Transverse colon (tissue), 4 donors: ENCODE measurements around the gene UVRAG. TPM values are rescaled to one million over a fixed set of nuclear protein-coding genes. Genes with fewer than 3 reads are reported as not detected.

ENCODE experiments used
- DNase-seq: peaks from one replicate; pipeline ENCODE4 v3.0.0-alpha.2; 2019
- H3K27ac ChIP-seq, 4 donors: fragments of 200-600 bp; sonication (generic); 2 replicates each; pipeline ENCODE4 v1.5.1; 2016 to 2018; ENCODE audit warnings: inconsistent platforms in 4 of 4
- H3K27me3 ChIP-seq: fragments of 200-600 bp; sonication (generic); 2 replicates; pipeline ENCODE4 v1.5.1; 2017; ENCODE audit warnings: inconsistent platforms
- H3K36me3 ChIP-seq, 4 donors: fragments of 200-600 bp; sonication (generic); 2 replicates each; pipeline ENCODE4 v1.5.1; 2017 to 2019; ENCODE audit warnings: inconsistent platforms in 4 of 4
- H3K4me1 ChIP-seq, 4 donors: fragments of 200-600 bp; sonication (generic); 2 replicates each; pipeline ENCODE4 v1.5.1; 2017 to 2020; ENCODE audit warnings: inconsistent platforms in 4 of 4
- H3K4me3 ChIP-seq, 4 donors: fragments of 200-600 bp; sonication (generic); 1 replicate in 1 of 4; 2 replicates in 3 of 4; pipeline versions ENCODE4 v1.5.1 to v1.6.1; 2017 to 2019; ENCODE audit warnings: inconsistent platforms in 4 of 4
- H3K9me3 ChIP-seq, 2 donors: fragments of 200-600 bp; sonication (generic); 2 replicates each; pipeline ENCODE4 v1.5.1; 2017 to 2019; ENCODE audit warnings: inconsistent platforms in 2 of 2
- EP300 ChIP-seq: sonication (generic); formaldehyde crosslinking; IDR thresholded peaks from one replicate; pipeline ENCODE4 v1.6.1; 2017; ENCODE audit warnings: antibody characterized with exemption, low read depth
- POLR2A ChIP-seq: fragments of 450-650 bp; IDR thresholded peaks from one replicate; pipeline ENCODE4 v1.6.1; 2016; ENCODE audit warnings: antibody characterized with exemption, mild to moderate bottlenecking, moderate library complexity
- POLR2AphosphoS5 ChIP-seq, 3 donors: sonication (generic); formaldehyde crosslinking; IDR thresholded peaks; one replicate each; pipeline ENCODE4 v1.6.1; 2016; ENCODE audit warnings: antibody characterized with exemption in 3 of 3
- WGBS, 2 donors: methylation state at CpG; one replicate each; pipeline ENCODE4 v1.1.5; 2018; ENCODE audit warnings: low coverage in 1 of 2; 5-methylcytosine and 5-hydroxymethylcytosine counted together
- in situ Hi-C, 4 donors: fragments of 200-750 bp; cut with MboI; loops; one replicate each; pipeline versions ENCODE4 v1.15.0 to v1.15.1; 2017; ENCODE audit warnings: low sequenced_read_pairs in 3 of 4, low pct_ligation_motif_present in 1 of 4, low pct_unique_long_range_greater_than_20kb in 1 of 4
- intact Hi-C: fragments of 100-400 bp; cut with DNase I; formaldehyde crosslinking; loops from one replicate; pipeline ENCODE4 v1.15.1; 2023; ENCODE audit warnings: low total_unique reads
- total RNA-seq, 4 donors: library from RNA; depleted of rRNA; stranded (reverse); fragments of >200 nt; gene quantifications; one replicate each; pipeline ENCODE4 v1.1.0, GENCODE V29; 2016
- TF ChIP-seq, protein P1 (sequence below), 5 experiments: fragments of 200-600 bp in 3 of 5; fragments of 450-650 bp in 2 of 5; sonication (generic) in 3 of 5; IDR thresholded peaks; 1 replicate in 2 of 5; 2 replicates in 3 of 5; pipeline ENCODE4 v1.5.1; 2016 to 2017; ENCODE audit warnings: antibody characterized with exemption in 5 of 5, inconsistent platforms in 3 of 5, mild to moderate bottlenecking in 2 of 5, moderate library complexity in 1 of 5

Gene UVRAG
- total RNA-seq, 4 donors from 2014 or later, result 12.7 to 34.6 (median 19.3) TPM

GRCh38 chr11:76088511-76088910, 273.5 kb downstream of the UVRAG start:
- Histone ChIP-seq H3K4me3 (no peak overlapping the region), H3K27ac (no peak overlapping the region), H3K36me3 (no peaks in the 10 kb centered on the region), H3K27me3 (no peaks in the 10 kb centered on the region), H3K9me3 (no peaks in the 10 kb centered on the region), H3K4me1 (peaks cover 0 to 4% (median 2%) of the 10 kb centered on the region in 4 donors)
- intact Hi-C loops, result no loop called here
- 96% methylated on average over 3 of the region's 3 CpGs for WGBS, 2 donors
- in situ Hi-C loops, result no loop called here
- TF ChIP-seq EP300, result no peak
- TF ChIP-seq POLR2AphosphoS5 (IDR thresholded peaks at IDR 0.05), result no peak
- no peak for TF ChIP-seq POLR2A
- TF ChIP-seq, protein P1, sequence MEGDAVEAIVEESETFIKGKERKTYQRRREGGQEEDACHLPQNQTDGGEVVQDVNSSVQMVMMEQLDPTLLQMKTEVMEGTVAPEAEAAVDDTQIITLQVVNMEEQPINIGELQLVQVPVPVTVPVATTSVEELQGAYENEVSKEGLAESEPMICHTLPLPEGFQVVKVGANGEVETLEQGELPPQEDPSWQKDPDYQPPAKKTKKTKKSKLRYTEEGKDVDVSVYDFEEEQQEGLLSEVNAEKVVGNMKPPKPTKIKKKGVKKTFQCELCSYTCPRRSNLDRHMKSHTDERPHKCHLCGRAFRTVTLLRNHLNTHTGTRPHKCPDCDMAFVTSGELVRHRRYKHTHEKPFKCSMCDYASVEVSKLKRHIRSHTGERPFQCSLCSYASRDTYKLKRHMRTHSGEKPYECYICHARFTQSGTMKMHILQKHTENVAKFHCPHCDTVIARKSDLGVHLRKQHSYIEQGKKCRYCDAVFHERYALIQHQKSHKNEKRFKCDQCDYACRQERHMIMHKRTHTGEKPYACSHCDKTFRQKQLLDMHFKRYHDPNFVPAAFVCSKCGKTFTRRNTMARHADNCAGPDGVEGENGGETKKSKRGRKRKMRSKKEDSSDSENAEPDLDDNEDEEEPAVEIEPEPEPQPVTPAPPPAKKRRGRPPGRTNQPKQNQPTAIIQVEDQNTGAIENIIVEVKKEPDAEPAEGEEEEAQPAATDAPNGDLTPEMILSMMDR (IDR thresholded peaks at IDR 0.05), result no peak
- no peak for DNase-seq

DNA sequence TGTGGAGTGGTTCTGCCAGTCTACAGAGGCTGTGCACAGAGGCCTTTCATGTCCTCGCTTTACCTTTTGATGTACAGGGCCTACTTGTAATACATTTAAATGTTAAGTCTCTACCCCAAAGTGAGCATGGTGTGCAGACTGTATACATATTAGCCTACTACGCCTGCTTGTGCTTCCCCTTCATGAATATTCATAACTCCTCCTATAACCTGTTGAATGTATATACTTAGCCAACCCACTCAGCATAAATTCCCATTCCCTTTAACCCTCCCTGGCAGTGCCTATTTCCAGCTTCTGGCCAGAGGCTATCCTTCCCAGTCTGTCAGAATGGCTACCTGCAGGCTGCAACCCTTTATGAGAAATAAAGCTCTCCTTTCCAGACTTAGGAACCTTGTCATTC, 275.2 kb downstream of the UVRAG start:
- Histone ChIP-seq H3K4me3 (no peak overlapping the region), H3K4me1 (no peaks in the 10 kb centered on the region), H3K27ac (no peak overlapping the region), H3K27me3 (no peaks in the 10 kb centered on the region), H3K36me3 (no peaks in the 10 kb centered on the region), H3K9me3 (no peaks in the 10 kb centered on the region)
- DNase-seq, result no peak
- in situ Hi-C loops, result no loop called here
- TF ChIP-seq POLR2A (no peak), EP300 (no peak)
- intact Hi-C loops, result no loop called here
- WGBS, 2 donors, result 89 to 100% methylated on average over 1 to 2 of the region's 2 CpGs

DNA sequence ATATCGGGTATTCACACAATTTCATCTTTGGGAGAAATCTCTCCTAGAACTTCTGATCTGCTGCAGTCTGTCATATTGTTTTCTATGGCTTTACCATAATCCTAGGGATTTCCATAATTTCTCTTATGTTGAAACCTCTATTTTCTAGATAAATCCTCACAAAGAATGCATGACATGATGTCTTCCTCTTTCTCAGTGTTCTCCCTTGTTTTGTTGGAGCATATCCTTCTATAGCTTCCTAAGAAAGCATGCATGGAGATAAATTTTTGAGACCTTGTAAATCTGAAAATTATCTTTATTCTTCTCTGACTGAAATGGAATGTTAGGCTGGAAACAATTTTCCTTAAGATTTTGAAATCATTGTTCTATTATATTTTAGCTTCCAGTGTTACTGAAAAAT, 275.8 kb downstream of the UVRAG start:
- H3K9me3 ChIP-seq, result no peaks in the 10 kb centered on the region
- H3K27ac ChIP-seq, result no peak overlapping the region
- H3K4me1 ChIP-seq, result no peaks in the 10 kb centered on the region
- H3K4me3 ChIP-seq, result no peak overlapping the region
- intact Hi-C loops (no loop called here), in situ Hi-C loops (no loop called here)
- 94 to 100% methylated on average over 1 of the region's 1 CpG for WGBS, 2 donors
- H3K27me3 ChIP-seq, result no peaks in the 10 kb centered on the region
- DNase-seq, result no peak
- TF ChIP-seq POLR2A (no peak), POLR2AphosphoS5 (IDR thresholded peaks at IDR 0.05) (no peak), EP300 (no peak)
- TF ChIP-seq, protein P1 (IDR thresholded peaks at IDR 0.05), result no peak
- no peaks in the 10 kb centered on the region for H3K36me3 ChIP-seq

GRCh38 chr11:76094740-76095139, 279.7 kb downstream of the UVRAG start:
- intact Hi-C loops (no loop called here), in situ Hi-C loops (no loop called here)
- Histone ChIP-seq H3K36me3 (no peaks in the 10 kb centered on the region), H3K27me3 (no peaks in the 10 kb centered on the region), H3K4me1 (no peaks in the 10 kb centered on the region), H3K9me3 (no peaks in the 10 kb centered on the region), H3K27ac (no peak overlapping the region), H3K4me3 (no peak overlapping the region)
- TF ChIP-seq, protein P1 (IDR thresholded peaks at IDR 0.05), result no peak
- TF ChIP-seq POLR2AphosphoS5 (IDR thresholded peaks at IDR 0.05), result no peak
- TF ChIP-seq POLR2A, result no peak
- TF ChIP-seq EP300, result no peak
- DNase-seq, result no peak
- WGBS, 2 donors, result 83 to 86% methylated on average over 1 to 4 of the region's 4 CpGs

DNA sequence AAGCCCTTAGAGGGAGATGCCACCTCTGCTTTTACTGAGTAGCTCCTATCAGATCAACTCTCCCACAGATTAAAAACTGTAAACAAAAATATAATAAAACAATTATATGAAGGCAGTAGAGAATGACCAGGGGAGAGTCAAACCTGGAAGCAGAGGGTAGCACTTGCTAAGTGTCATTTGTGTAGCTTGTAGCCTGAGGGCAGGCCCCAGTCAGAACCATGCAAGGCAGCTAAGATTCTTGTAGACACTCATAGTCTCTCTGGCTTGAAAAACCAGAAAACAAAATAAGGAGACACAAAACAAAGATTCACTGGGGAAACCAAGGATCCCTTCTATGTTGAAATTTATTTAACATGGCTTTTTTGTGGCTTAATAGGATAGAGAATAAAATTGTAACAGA, 280.9 kb downstream of the UVRAG start:
- TF ChIP-seq POLR2AphosphoS5 (IDR thresholded peaks at IDR 0.05) (no peak), POLR2A (no peak), EP300 (no peak)
- TF ChIP-seq, protein P1 (IDR thresholded peaks at IDR 0.05), result no peak
- H3K27me3 ChIP-seq, result no peaks in the 10 kb centered on the region

More for the DNA sequence above, 280.9 kb downstream of the UVRAG start:
- Histone ChIP-seq H3K27ac (no peak overlapping the region), H3K9me3 (no peaks in the 10 kb centered on the region), H3K4me1 (no peaks in the 10 kb centered on the region), H3K36me3 (no peaks in the 10 kb centered on the region), H3K4me3 (no peak overlapping the region)
- in situ Hi-C loops (no loop called here), intact Hi-C loops (no loop called here)
- no peak for DNase-seq
